ENCODE measurements around the gene KSR1. TPM values are rescaled to one million over a fixed set of nuclear protein-coding genes. Genes with fewer than 3 reads are reported as not detected.

Gene KSR1
- total and polyA plus RNA-seq, 2 of the 4 experiments (the other 2 are of a cell fraction), result 12.5 to 21.9 TPM

- TF ChIP-seq NFE2L2 (IDR thresholded peaks at IDR 0.05; ENCODE audit: low read depth, low read length), result no peak
- no peak for TF ChIP-seq SMC3 (IDR thresholded peaks at IDR 0.05; ENCODE audit: low read depth, low read length)
- TF ChIP-seq CEBPB (IDR thresholded peaks at IDR 0.05; ENCODE audit: low read depth, low read length), result no peak
- no peak for TF ChIP-seq MAZ (IDR thresholded peaks at IDR 0.05; ENCODE audit: borderline replicate concordance, low read depth, low read length)
Measured at GRCh38 chr17:27605409-27605808, 149.2 kb downstream of the KSR1 start (continued).

- Histone ChIP-seq H3K4me3 (ENCODE audit: insufficient read depth, low read depth, low read length) (no peak overlapping the region), H2AK9ac (replicated peaks; ENCODE audit: low read depth, low read length, poor library complexity) (no peak overlapping the region), H2BK15ac (ENCODE audit: low read depth, low read length) (no peak overlapping the region), H3K56ac (ENCODE audit: extremely low read depth, insufficient read depth, low read length) (no peak overlapping the region), H3K4me2 (ENCODE audit: low read depth, low read length) (no peak overlapping the region), H2AFZ (replicated peaks; ENCODE audit: low read length, poor library complexity) (no peak overlapping the region), H3K4me1 (ENCODE audit: control insufficient read depth, insufficient read depth, low read length) (peaks cover 8% of the 10 kb centered on the region; the same call in 1 of the 2 replicates), H3K9ac (ENCODE audit: low read depth, low read length) (no peak overlapping the region), H2BK20ac (ENCODE audit: low read depth, low read length) (no peak overlapping the region), H3K14ac (replicated peaks; ENCODE audit: low read depth, low read length) (no peak overlapping the region), H3K36me3 (ENCODE audit: control insufficient read depth, insufficient read depth, low read length) (peaks cover 82% of the 10 kb centered on the region), H2BK5ac (ENCODE audit: low read depth, low read length, poor library complexity, severe bottlenecking) (no peak overlapping the region), H3K9me1 (ENCODE audit: insufficient read depth, low read length) (no peaks in the 10 kb centered on the region; the same call in 1 of the 2 replicates), H3K79me1 (ENCODE audit: low read depth in 1 of 2, low read length in 2 of 2) (no peaks in the 10 kb centered on the region; a peak in 2 of 4 replicates), H2BK120ac (ENCODE audit: low read depth, low read length) (no peak overlapping the region), H3K27me3 (ENCODE audit: control insufficient read depth, insufficient read depth, low read length) (no peaks in the 10 kb centered on the region), H3K27ac (ENCODE audit: insufficient read depth, low read length) (no peak overlapping the region), H4K5ac (ENCODE audit: low read depth, low read length) (no peak overlapping the region), H3K9me3 (ENCODE audit: control insufficient read depth, insufficient read depth, low read length) (no peaks in the 10 kb centered on the region), H3K4ac (ENCODE audit: low read depth, low read length) (no peak overlapping the region), H2AK5ac (ENCODE audit: low read depth, low read length) (no peak overlapping the region), H4K8ac (ENCODE audit: low read depth in 2 of 2, low read length in 2 of 2) (no peak overlapping the region), H3K23ac (ENCODE audit: low read depth, low read length) (no peak overlapping the region), H3K18ac (ENCODE audit: low read depth, low read length) (no peak overlapping the region), H4K91ac (ENCODE audit: insufficient read depth, low read depth, low read length) (no peak overlapping the region), H4K20me1 (ENCODE audit: insufficient read depth, low read length) (peaks cover 4% of the 10 kb centered on the region)
- dilution Hi-C loops (cut with HindIII; ENCODE audit: low sequenced_read_pairs, unreplicated experiment) (no loop called here), intact Hi-C loops (cut with micrococcal nuclease) (no loop called here), in situ Hi-C loops (cut with MboI; ENCODE audit: low sequenced_read_pairs) (no loop called here)
- WGBS, 2 experiments (ENCODE audit: extremely low coverage in 2 of 2, insufficient read length in 1 of 2), result 82% methylated on average over 8 of the region's 16 CpGs; no CpG with 5 or more reads in 1 of the 2 experiments
- DNase-seq (no peak), ATAC-seq (ENCODE audit: low read depth) (no peak)
- CTCF ChIA-PET, result no interaction called here
- no TSS peak for BruUV-seq (replicated peaks)
- POLR2A ChIA-PET (ENCODE audit: unreplicated experiment), result no interaction called here
- TF ChIP-seq NFE2L2 (IDR thresholded peaks at IDR 0.05; ENCODE audit: low read depth, low read length), result no peak
Measured at GRCh38 chr17:27607521-27608091, 151.4 kb downstream of the KSR1 start.
